Heart right ventricle (tissue), 16 donors: Measurements from ENCODE around the gene IL25. TPM values are rescaled to one million over a fixed set of nuclear protein-coding genes. Genes with fewer than 3 reads are reported as not detected.
A peak's percentile ranks its signal among the peaks of the same experiment; 100 is the strongest.

Experiments
- ATAC-seq, 8 donors: fragments of 200-7000 bp; cut with Tn5 transposase; one replicate each; pipeline ENCODE4 v1.9.1; 2020; ENCODE audit warnings: mild to moderate bottlenecking in 8 of 8, moderate library complexity in 8 of 8, moderate number of reproducible peaks in 1 of 8
- DNase-seq, 2 donors: peaks; one replicate each; pipeline ENCODE4 v3.0.0-alpha.2; 2020
- H3K27ac ChIP-seq, 10 donors: fragments of 200-600 bp; sonication (generic) in 2 of 10; one replicate each; pipeline versions ENCODE4 v1.5.0 to v1.8.0; 2020 to 2022; ENCODE audit warnings: mild to moderate bottlenecking in 3 of 10
- H3K27me3 ChIP-seq, 7 donors: fragments of 200-600 bp; one replicate each; pipeline ENCODE4 v1.8.0; 2021 to 2022; ENCODE audit warnings: mild to moderate bottlenecking in 2 of 7
- H3K36me3 ChIP-seq, 9 donors: fragments of 200-600 bp; sonication (generic) in 1 of 9; one replicate each; pipeline versions ENCODE4 v1.5.0 to v1.8.0; 2020 to 2022; ENCODE audit warnings: mild to moderate bottlenecking in 2 of 9
- H3K4me1 ChIP-seq, 9 donors: fragments of 200-600 bp; sonication (generic) in 1 of 9; one replicate each; pipeline versions ENCODE4 v1.5.0 to v1.8.0; 2020 to 2022; ENCODE audit warnings: mild to moderate bottlenecking in 4 of 9
- H3K4me3 ChIP-seq, 10 donors: fragments of 200-600 bp; sonication (generic) in 2 of 10; one replicate each; pipeline versions ENCODE4 v1.5.0 to v1.8.0; 2020 to 2022; ENCODE audit warnings: mild to moderate bottlenecking in 7 of 10, moderate library complexity in 2 of 10
- H3K9me3 ChIP-seq, 11 donors: fragments of 200-600 bp in 10 of 11; sonication (generic) in 2 of 11; one replicate each; pipeline versions ENCODE4 v1.5.0 to v1.8.0; 2013 to 2022; ENCODE audit warnings: mild to moderate bottlenecking in 2 of 11, control low read depth in 1 of 11, moderate library complexity in 1 of 11
- WGBS, 2 donors: extraction: QIAGEN DNeasy Blood & Tissue Kit; methylation state at CpG; one replicate each; pipeline ENCODE4 v1.1.7; 2013; ENCODE audit warnings: inconsistent platforms in 1 of 2; 5-methylcytosine and 5-hydroxymethylcytosine counted together
- intact Hi-C, 10 donors: fragments of 100-400 bp; cut with DNase I; formaldehyde crosslinking; loops; one replicate each; pipeline versions ENCODE4 v1.11.1 to v1.14.2; 2022
- polyA plus RNA-seq, 2 donors: library from polyadenylated mRNA; stranded (reverse); fragments of 200-250 nt; gene quantifications; one replicate each; pipeline ENCODE4 v1.2.3, GENCODE V29; 2013
- total RNA-seq, 10 donors: library from RNA; stranded (reverse); fragmentation: NEBNext Ultra II Directional in 3 of 10; extraction: Animal tissue kit (Norgen Biotek cat#: 25700) in 3 of 10; gene quantifications; one replicate each; pipeline versions ENCODE4 v1.2.1 to v1.2.4, GENCODE V29; 2021 to 2023
- TF ChIP-seq, protein P1 (sequence below), 9 donors: fragments of 200-600 bp; sonication (generic) in 2 of 9; IDR thresholded peaks; one replicate each; pipeline versions ENCODE4 v1.5.0 to v1.8.0; 2021 to 2022; ENCODE audit warnings: antibody characterized with exemption in 9 of 9, mild to moderate bottlenecking in 5 of 9, moderate library complexity in 1 of 9
- donor health status: Arrhythmogenic right ventricular cardiomyopathy.
- donor health status: ischemic (EF 13 %, LVEDD 7.1; RV severe dilation, severe dysfunction).
- donor health status: healthy with polysubstance abuse.
- donor health status: DM: no; HTN: yes; CAD: no.
- donor health status: DM: no; HTN: no; CAD: no.
- donor health status: ischemic (EF 25% LVEDD 6.9; RV normal size, moderate dysfunction).
- donor health status: ischemic (EF 25% LVEDD 5.7; RV mildly dilated, moderate dysfunction).
- donor health status: healthy.
- donor health status: DM: yes; HTN: yes; CAD: no.
- donor health status: Ischemic cardiomyopathy.
- donor health status: ischemic (EF 35%, LVEDD 5.7; RV mildly dilated, moderate dysfunction).
- donor health status: nonischemic (EF 11% LVEDD 7.7; RV severe dilation, severe dysfunction).
- donor health status: DM: yes; HTN: yes; CAD: no.
- donor health status: PGD.
- donor health status: ischemic (EF 29% LVEDD 5.4; RV normal size, mild dysfunction).
- donor health status: nonischemic (EF 23%, LVEDD 6.1; RV moderate dilation, normal function).

The IL25 gene
- total and polyA plus RNA-seq, 12 donors, result 0.29 TPM; not detected in 11

DNA sequence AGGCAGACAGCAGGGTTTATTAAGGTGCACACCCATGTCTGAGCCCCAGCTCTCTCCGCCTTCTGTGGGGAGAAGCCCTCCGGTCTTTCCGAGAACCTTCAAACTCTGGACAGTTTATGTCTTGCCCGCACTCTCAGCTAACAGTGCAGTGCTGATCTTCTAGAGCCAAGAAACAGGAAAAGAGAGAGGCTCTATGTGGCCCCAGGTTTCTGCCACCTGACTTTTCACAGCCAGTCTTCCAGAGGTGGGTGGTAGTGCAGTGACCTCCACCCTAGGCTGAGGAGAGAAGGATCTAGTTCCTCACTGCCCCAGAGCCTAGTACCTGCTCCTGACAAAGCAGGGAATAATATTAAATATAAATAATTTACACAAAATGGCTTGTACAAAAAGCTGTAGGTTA is 15.9 kb upstream of the IL25 start:
- H3K27ac ChIP-seq, result no peak overlapping the region
- peaks cover 0 to 20% (median 0%) of the 10 kb centered on the region in 9 donors for H3K36me3 ChIP-seq
- DNase-seq, result no peak
- intact Hi-C loops, result no loop called here
- ATAC-seq, result no peak
- TF ChIP-seq, protein P1, sequence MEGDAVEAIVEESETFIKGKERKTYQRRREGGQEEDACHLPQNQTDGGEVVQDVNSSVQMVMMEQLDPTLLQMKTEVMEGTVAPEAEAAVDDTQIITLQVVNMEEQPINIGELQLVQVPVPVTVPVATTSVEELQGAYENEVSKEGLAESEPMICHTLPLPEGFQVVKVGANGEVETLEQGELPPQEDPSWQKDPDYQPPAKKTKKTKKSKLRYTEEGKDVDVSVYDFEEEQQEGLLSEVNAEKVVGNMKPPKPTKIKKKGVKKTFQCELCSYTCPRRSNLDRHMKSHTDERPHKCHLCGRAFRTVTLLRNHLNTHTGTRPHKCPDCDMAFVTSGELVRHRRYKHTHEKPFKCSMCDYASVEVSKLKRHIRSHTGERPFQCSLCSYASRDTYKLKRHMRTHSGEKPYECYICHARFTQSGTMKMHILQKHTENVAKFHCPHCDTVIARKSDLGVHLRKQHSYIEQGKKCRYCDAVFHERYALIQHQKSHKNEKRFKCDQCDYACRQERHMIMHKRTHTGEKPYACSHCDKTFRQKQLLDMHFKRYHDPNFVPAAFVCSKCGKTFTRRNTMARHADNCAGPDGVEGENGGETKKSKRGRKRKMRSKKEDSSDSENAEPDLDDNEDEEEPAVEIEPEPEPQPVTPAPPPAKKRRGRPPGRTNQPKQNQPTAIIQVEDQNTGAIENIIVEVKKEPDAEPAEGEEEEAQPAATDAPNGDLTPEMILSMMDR (IDR thresholded peaks at IDR 0.05), result no peak
- H3K27me3 ChIP-seq, result peaks cover 0 to 31% (median 0%) of the 10 kb centered on the region in 7 donors
- H3K9me3 ChIP-seq, result no peaks in the 10 kb centered on the region
- WGBS, 2 donors, result 99 to 100% methylated on average over 4 of the region's 4 CpGs
- peaks cover 0 to 26% (median 9%) of the 10 kb centered on the region in 9 donors for H3K4me1 ChIP-seq
- H3K4me3 ChIP-seq, result no peak overlapping the region

DNA sequence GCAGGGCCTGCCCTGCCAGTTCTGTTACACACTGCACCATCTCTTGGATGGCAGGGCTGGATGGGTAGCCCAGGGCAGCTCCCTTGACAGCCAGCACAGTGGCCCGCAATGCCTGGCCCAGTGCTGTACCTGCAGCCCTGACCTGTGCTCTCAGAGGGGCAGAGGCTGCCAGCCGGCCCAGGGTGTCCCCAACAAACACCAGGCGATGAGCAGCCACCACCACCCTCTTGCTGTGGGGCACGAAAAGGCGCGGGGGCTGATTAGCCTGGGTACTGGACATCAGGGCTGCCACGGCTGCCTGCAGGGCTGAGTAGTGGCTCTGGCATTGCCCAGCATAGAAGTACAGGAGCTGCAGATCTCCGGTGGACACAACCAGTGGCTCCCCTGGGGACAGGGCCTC is 15.3 kb upstream of the IL25 start:
- Histone ChIP-seq H3K4me3 (no peak overlapping the region), H3K9me3 (no peaks in the 10 kb centered on the region), H3K36me3 (peaks cover 0 to 20% (median 0%) of the 10 kb centered on the region in 9 donors), H3K27ac (no peak overlapping the region), H3K4me1 (peaks cover 0 to 20% (median 7%) of the 10 kb centered on the region in 9 donors), H3K27me3 (peaks cover 0 to 25% (median 0%) of the 10 kb centered on the region in 7 donors)
- TF ChIP-seq, protein P1 (IDR thresholded peaks at IDR 0.05), result no peak
- ATAC-seq, result peak in 1 of 8 donors; percentile 11
- WGBS, 2 donors, result 84 to 88% methylated on average over 8 of the region's 8 CpGs
- intact Hi-C loops, result no loop called here
- DNase-seq, result no peak

DNA sequence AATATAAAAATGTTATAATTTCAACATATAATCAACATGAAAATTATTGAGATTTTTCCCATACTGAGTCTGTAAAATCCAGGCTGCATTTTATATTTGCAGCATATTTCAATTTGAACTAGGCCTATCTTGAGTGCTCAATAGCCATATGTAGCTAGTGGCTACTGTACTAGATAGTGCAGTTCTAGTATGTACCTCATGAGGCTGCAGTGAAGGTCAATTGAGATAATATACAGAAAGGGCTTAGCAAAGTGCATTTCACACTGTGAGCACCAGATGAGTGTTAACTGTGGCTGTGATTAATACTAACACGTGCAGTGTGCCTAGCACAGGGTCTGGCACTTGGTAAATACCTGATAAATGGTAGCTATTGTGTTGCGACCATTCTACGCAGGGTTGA is 14.6 kb upstream of the IL25 start:
- intact Hi-C loops, result no loop called here
- Histone ChIP-seq H3K4me3 (no peak overlapping the region), H3K27me3 (peaks cover 0 to 17% (median 0%) of the 10 kb centered on the region in 7 donors), H3K36me3 (peaks cover 0 to 20% (median 0%) of the 10 kb centered on the region in 9 donors), H3K9me3 (no peaks in the 10 kb centered on the region), H3K27ac (no peak overlapping the region), H3K4me1 (peaks cover 0 to 13% (median 0%) of the 10 kb centered on the region in 9 donors)
- 68 to 73% methylated on average over 3 of the region's 3 CpGs for WGBS, 2 donors
- DNase-seq (no peak), ATAC-seq (peak in 4 of 8 donors; percentile 36 to 69 (median 48))
- TF ChIP-seq, protein P1 (IDR thresholded peaks at IDR 0.05), result peak in 1 of 9 donors; percentile 11

DNA sequence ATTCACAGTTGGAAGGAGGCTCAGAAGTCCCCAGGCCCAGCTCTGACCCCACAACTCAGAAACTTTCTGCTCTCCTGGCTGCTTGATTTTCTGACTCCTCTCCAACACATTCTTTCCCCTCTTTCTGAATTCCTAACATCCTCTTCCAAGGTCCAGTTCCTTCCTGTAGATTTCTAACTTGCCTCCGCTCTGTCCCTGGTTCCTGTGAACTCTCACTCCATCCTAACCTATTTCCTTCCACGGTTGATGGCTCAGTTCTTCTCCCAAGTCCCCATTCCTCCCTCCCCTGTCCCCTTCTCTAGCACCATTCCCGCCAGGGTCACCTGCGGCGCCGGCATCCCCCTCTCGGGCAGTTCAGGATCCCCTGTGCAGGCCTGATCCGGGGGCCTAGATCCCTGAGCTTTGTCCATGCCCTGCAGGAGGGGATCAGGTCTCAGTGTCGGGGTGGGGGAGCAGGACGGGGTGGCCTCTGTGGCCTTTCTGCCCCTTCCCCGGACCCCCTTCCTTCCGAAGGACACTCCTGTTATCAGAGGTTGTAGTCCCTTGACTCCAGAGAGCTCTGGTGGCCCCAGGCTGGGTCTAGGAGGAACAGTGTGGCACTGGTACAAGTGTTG is 13.9 kb upstream of the IL25 start:
- intact Hi-C loops, result no loop called here
- Histone ChIP-seq H3K4me1 (peaks cover 0 to 16% (median 3%) of the 10 kb centered on the region in 9 donors), H3K27me3 (peaks cover 0 to 19% (median 0%) of the 10 kb centered on the region in 7 donors), H3K27ac (no peak overlapping the region), H3K36me3 (peaks cover 0 to 20% (median 0%) of the 10 kb centered on the region in 9 donors), H3K4me3 (no peak overlapping the region), H3K9me3 (no peaks in the 10 kb centered on the region)
- WGBS, 2 donors, result 81 to 85% methylated on average over 12 of the region's 12 CpGs
- DNase-seq (no peak), ATAC-seq (peak in 1 of 8 donors; percentile 14)
- TF ChIP-seq, protein P1 (IDR thresholded peaks at IDR 0.05), result no peak
